Calu3 (cell line): ENCODE results near the gene UBE2L6. TPM values are rescaled to one million over a fixed set of nuclear protein-coding genes. Genes with fewer than 3 reads are reported as not detected.

ENCODE experiments used
- BruUV-seq: library from RNA; stranded (reverse); fragments of 400-500 nt; replicated peaks from 2 replicates; lab custom pipeline; 2021; lab: Mats Ljungman, UMichigan
- CTCF ChIA-PET: fragments of 300-600 bp; sonication (Branson Sonifier 250); formaldehyde crosslinking; loops from one replicate; lab custom pipeline; 2022; ENCODE audit warnings: antibody characterized with exemption; lab: Charles Lee
- DNase-seq: peaks from one replicate; pipeline ENCODE4 v3.0.0; 2022
- H3K27ac Mint-ChIP-seq: one replicate; pipeline ENCODE4 v1.8.0; 2022; ENCODE audit warnings: mixed read lengths; ENCODE audit not compliant: unreplicated experiment
- H3K27me3 Mint-ChIP-seq: one replicate; pipeline ENCODE4 v1.8.0; 2022; ENCODE audit warnings: mixed read lengths; ENCODE audit not compliant: unreplicated experiment
- H3K36me3 Mint-ChIP-seq: one replicate; pipeline ENCODE4 v1.8.0; 2022; ENCODE audit warnings: mild to moderate bottlenecking, moderate library complexity, mixed read lengths; ENCODE audit not compliant: insufficient read depth, unreplicated experiment
- H3K4me1 Mint-ChIP-seq: one replicate; pipeline ENCODE4 v1.8.0; 2022; ENCODE audit warnings: mild to moderate bottlenecking, low read depth, mixed read lengths; ENCODE audit not compliant: unreplicated experiment
- H3K4me3 Mint-ChIP-seq: one replicate; pipeline ENCODE4 v1.8.0; 2022; ENCODE audit warnings: mild to moderate bottlenecking, low read depth, moderate library complexity, mixed read lengths; ENCODE audit not compliant: unreplicated experiment
- H3K9me3 Mint-ChIP-seq: one replicate; pipeline ENCODE4 v1.8.0; 2022; ENCODE audit warnings: low read depth, mixed read lengths; ENCODE audit not compliant: unreplicated experiment
- CTCF ChIP-seq: fragments of 200-600 bp; IDR thresholded peaks from one replicate; pipeline ENCODE4 v1.8.0; 2022; ENCODE audit warnings: antibody characterized with exemption; ENCODE audit not compliant: unreplicated experiment
- intact Hi-C: fragments of 100-400 bp; cut with micrococcal nuclease; formaldehyde crosslinking; loops from one replicate; pipeline ENCODE4 v1.10.0; 2022; ENCODE audit not compliant: unreplicated experiment
- total RNA-seq: library from RNA; stranded (reverse); gene quantifications from 2 replicates; pipeline ENCODE4 v1.2.3, GENCODE V29; 2022

Gene UBE2L6
- total RNA-seq, 1 experiment from 2014 or later = 80.8 TPM

DNA sequence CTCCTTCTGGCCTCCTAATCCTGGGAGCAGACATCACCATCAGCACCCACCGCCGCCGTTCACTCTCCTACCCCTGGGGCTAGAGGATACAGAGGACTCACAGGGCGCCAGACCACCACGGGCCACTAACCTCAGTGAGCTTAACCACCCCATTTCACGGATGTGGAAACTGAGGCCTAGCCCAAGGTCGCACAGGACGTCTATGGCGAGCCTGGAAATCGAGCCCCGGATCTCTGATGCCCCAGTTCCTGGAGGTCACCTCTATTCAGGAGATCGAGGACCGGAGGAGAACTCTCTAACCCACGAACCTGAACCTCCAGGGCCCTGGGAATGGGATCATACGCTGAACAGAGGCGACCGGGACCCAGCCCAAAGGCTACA lies 37.3 kb downstream of the UBE2L6 start:
- no peak for TF ChIP-seq CTCF
- no peak for DNase-seq
- peaks cover 3% of the 10 kb centered on the region for H3K27me3 Mint-ChIP-seq
- no TSS peak for BruUV-seq
- CTCF ChIA-PET = interaction anchor here (1.3 kb wide), 1 partner anchor 111 kb away, joined by 5 read pairs; no protein-coding TSS in a partner anchor
- H3K27ac Mint-ChIP-seq = peak overlapping the region; percentile 65
- intact Hi-C loops = loop anchor here (1.0 kb wide), 1 partner anchor 77 kb away; no protein-coding TSS in a partner anchor
- no peaks in the 10 kb centered on the region for H3K9me3 Mint-ChIP-seq
- H3K36me3 Mint-ChIP-seq = peaks cover 23% of the 10 kb centered on the region
- H3K4me1 Mint-ChIP-seq = peaks cover 12% of the 10 kb centered on the region
- peak overlapping the region; percentile 78 for H3K4me3 Mint-ChIP-seq

DNA sequence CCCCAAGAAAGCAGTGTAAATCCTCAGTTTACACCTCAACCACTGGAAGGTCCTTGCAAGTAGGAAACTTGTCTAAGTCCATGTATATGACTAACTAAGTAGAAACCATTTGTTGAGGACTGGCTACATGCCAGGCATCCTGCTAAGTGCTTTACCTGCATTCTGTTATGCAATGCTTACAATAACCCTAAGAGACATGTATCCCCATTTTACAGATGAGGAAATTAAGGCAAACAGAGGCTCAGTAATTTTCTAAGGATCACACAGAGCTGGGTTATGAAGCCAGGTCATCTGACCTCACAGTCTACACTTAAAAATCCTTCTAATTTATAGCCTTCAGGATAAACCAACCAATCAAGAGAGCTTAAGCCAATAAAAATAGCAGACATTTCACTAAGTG lies 38.5 kb downstream of the UBE2L6 start:
- Mint-ChIP-seq H3K36me3 (peaks cover 23% of the 10 kb centered on the region), H3K27me3 (no peaks in the 10 kb centered on the region), H3K4me3 (no peak overlapping the region), H3K9me3 (no peaks in the 10 kb centered on the region), H3K27ac (no peak overlapping the region), H3K4me1 (peaks cover 12% of the 10 kb centered on the region)
- TF ChIP-seq CTCF = no peak
- intact Hi-C loops = loop anchor here (5.0 kb wide), 1 partner anchor 182 kb away; no protein-coding TSS in a partner anchor
- DNase-seq = no peak
- BruUV-seq = no TSS peak
- CTCF ChIA-PET = interaction anchor here (0.6 to 1.1 kb wide), 3 partner anchors 15 to 36 kb away, joined by 3 to 5 read pairs (median 3); no protein-coding TSS in a partner anchor

DNA sequence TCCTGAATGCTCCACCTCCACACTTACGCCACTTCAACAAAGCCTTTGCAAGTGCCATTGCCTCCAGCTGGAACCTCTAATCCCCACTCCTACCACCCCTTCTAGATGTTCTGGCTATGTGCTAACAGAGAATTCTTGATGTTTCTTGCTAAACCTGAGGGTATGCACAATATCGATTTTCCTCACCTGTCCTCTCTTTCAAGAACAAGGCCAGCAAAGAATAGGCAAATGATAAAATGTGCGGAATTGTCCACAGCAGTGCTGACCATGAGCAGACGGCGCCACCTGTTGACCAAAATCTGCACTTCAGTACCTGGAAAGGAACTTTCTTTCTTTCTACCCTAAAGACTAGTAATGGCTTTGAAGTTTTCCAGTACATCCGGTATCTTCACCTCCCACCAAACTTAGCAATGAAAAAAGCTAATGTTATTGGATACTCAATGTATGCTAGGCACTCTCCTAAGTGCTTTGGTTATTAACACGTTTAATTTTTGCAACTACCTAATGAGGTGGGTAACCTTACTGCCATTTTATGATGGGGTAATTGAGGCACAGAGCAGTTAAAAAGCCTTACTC lies 40.3 kb downstream of the UBE2L6 start:
- Mint-ChIP-seq H3K27me3 (no peaks in the 10 kb centered on the region), H3K27ac (peak overlapping the region; percentile 13), H3K4me1 (peaks cover 12% of the 10 kb centered on the region), H3K9me3 (no peaks in the 10 kb centered on the region), H3K4me3 (no peak overlapping the region), H3K36me3 (peaks cover 23% of the 10 kb centered on the region)
- intact Hi-C loops = loop anchor here (1.0 to 5.0 kb wide), 3 partner anchors 34 to 180 kb away; no protein-coding TSS in a partner anchor
- CTCF ChIA-PET = interaction anchor here (0.6 to 3.5 kb wide), 5 partner anchors 34 to 241 kb away, joined by 3 to 42 read pairs (median 6); no protein-coding TSS in a partner anchor
- BruUV-seq = no TSS peak
- peak; percentile 81 for DNase-seq
- peak; percentile 82 for TF ChIP-seq CTCF

GRCh38 chr11:57523419-57523818 lies 44.1 kb downstream of the UBE2L6 start:
- no TSS peak for BruUV-seq
- CTCF ChIA-PET = interaction anchor here (0.6 to 0.7 kb wide), 2 partner anchors 118 to 556 kb away, joined by 3 read pairs; no protein-coding TSS in a partner anchor
- Mint-ChIP-seq H3K27me3 (no peaks in the 10 kb centered on the region), H3K4me3 (no peak overlapping the region), H3K9me3 (no peaks in the 10 kb centered on the region), H3K27ac (peak overlapping the region; percentile 8), H3K36me3 (peaks cover under 1% of the 10 kb centered on the region), H3K4me1 (peaks cover 12% of the 10 kb centered on the region)
- TF ChIP-seq CTCF = no peak
- no peak for DNase-seq
- intact Hi-C loops = no loop called here
